Astrocyte (in vitro differentiated cells and primary cell): Measurements from ENCODE around the gene TBL1XR1. TPM values are rescaled to one million over a fixed set of nuclear protein-coding genes. Genes with fewer than 3 reads are reported as not detected.
A peak's percentile ranks its signal among the peaks of the same experiment; 100 is the strongest.

Source experiments
- DNase-seq: peaks from one replicate; pipeline ENCODE4 v3.0.0-alpha.2; 2010; ENCODE audit warnings: low read depth
- FAIRE-seq: peaks from 2 replicates; lab custom pipeline; 2011; peaks lifted over from hg19 to GRCh38; lab: Jason Lieb, UNC
- H2AFZ ChIP-seq: 2 replicates; pipeline ENCODE4 v1.6.0; 2012; ENCODE audit warnings: low read depth, low read length, inconsistent platforms
- H3K27ac ChIP-seq: 2 replicates; pipeline ENCODE4 v1.5.1; 2011; ENCODE audit warnings: low read depth, low read length, inconsistent platforms
- H3K27me3 ChIP-seq: 2 replicates; pipeline ENCODE4 v1.6.0; 2011; ENCODE audit warnings: low read length, inconsistent platforms; ENCODE audit not compliant: insufficient read depth
- H3K36me3 ChIP-seq: 2 replicates; pipeline ENCODE4 v1.5.1; 2011; ENCODE audit warnings: low read length, inconsistent platforms; ENCODE audit not compliant: insufficient read depth
- H3K4me1 ChIP-seq: 2 replicates; pipeline ENCODE4 v1.5.1; 2011; ENCODE audit warnings: low read length, inconsistent platforms; ENCODE audit not compliant: insufficient read depth
- H3K4me2 ChIP-seq: 2 replicates; pipeline ENCODE4 v1.6.0; 2012; ENCODE audit warnings: low read length, inconsistent platforms
- H3K4me3 ChIP-seq: 2 replicates; pipeline ENCODE4 v1.5.1; 2011; ENCODE audit warnings: low read depth, mild to moderate bottlenecking, low read length, inconsistent platforms; ENCODE audit not compliant: insufficient read depth
- H3K79me2 ChIP-seq: 2 replicates; pipeline ENCODE4 v1.6.0; 2012; ENCODE audit warnings: mild to moderate bottlenecking, low read length, inconsistent platforms; ENCODE audit not compliant: insufficient read depth
- H3K9ac ChIP-seq: 2 replicates; pipeline ENCODE4 v1.6.0; 2012; ENCODE audit warnings: mild to moderate bottlenecking, low read length, inconsistent platforms
- H3K9me3 ChIP-seq: 2 replicates; pipeline ENCODE4 v1.5.1; 2012; ENCODE audit warnings: low read depth, mild to moderate bottlenecking, low read length, inconsistent platforms; ENCODE audit not compliant: insufficient read depth
- H4K20me1 ChIP-seq: 2 replicates; pipeline ENCODE4 v1.6.0; 2012; ENCODE audit warnings: low read length, inconsistent platforms; ENCODE audit not compliant: insufficient read depth
- H3K27ac Mint-ChIP-seq: one replicate; pipeline ENCODE4 v1.8.0; 2021; ENCODE audit warnings: mild to moderate bottlenecking, mixed read lengths; ENCODE audit not compliant: unreplicated experiment
- H3K27me3 Mint-ChIP-seq: one replicate; pipeline ENCODE4 v1.8.0; 2021; ENCODE audit warnings: low read depth, mixed read lengths; ENCODE audit not compliant: unreplicated experiment
- H3K36me3 Mint-ChIP-seq: one replicate; pipeline ENCODE4 v1.8.0; 2021; ENCODE audit warnings: low read depth, mixed read lengths; ENCODE audit not compliant: unreplicated experiment
- H3K4me1 Mint-ChIP-seq: one replicate; pipeline ENCODE4 v1.8.0; 2021; ENCODE audit warnings: low read depth, mixed read lengths; ENCODE audit not compliant: unreplicated experiment
- H3K4me3 Mint-ChIP-seq: one replicate; pipeline ENCODE4 v1.8.0; 2021; ENCODE audit warnings: mild to moderate bottlenecking, moderate library complexity, mixed read lengths; ENCODE audit not compliant: unreplicated experiment
- H3K9me3 Mint-ChIP-seq: one replicate; pipeline ENCODE4 v1.8.0; 2021; ENCODE audit warnings: mild to moderate bottlenecking, mixed read lengths; ENCODE audit not compliant: unreplicated experiment
- EZH2 ChIP-seq: IDR thresholded peaks from 2 replicates; pipeline ENCODE4 v1.6.1; 2012; ENCODE audit warnings: mild to moderate bottlenecking, low read length, inconsistent platforms; ENCODE audit not compliant: insufficient read depth
- total RNA-seq: library from RNA; stranded (reverse); gene quantifications from 2 replicates; pipeline ENCODE4 v1.2.1, GENCODE V29; 2021
- TF ChIP-seq, protein P1 (sequence below): IDR thresholded peaks from 2 replicates; pipeline ENCODE4 v1.5.1; 2011; ENCODE audit warnings: low read depth, mild to moderate bottlenecking, inconsistent platforms, low read length, moderate library complexity; ENCODE audit not compliant: insufficient read depth

TBL1XR1 gene
- total RNA-seq, 1 donor from 2014 or later: 140 TPM

DNA sequence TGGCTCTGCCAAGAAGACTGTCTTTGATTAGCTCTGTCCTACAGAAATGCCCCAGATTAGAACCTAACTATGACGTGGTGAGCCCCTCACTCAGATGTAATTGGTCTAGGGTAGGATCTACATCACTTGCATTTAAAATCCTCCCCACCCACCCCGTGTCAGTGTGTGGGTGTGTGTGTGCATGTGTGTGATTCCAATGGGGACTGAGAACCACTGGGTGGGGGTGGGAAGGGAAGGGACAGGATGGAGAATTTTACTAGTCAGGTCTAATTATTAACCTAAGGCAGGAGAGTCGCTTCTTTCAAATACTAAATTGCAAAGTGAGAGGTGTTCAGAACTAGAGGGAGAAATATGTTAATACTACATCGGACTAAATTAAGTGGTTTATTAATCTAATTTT is 91.7 kb downstream of the TBL1XR1 start:
- Mint-ChIP-seq H3K9me3 (no peaks in the 10 kb centered on the region), H3K27ac (no peak overlapping the region), H3K4me3 (no peak overlapping the region), H3K27me3 (no peaks in the 10 kb centered on the region), H3K36me3 (no peaks in the 10 kb centered on the region), H3K4me1 (peaks cover 58% of the 10 kb centered on the region)
- peaks cover 99% of the 10 kb centered on the region for H3K79me2 ChIP-seq
- no peaks in the 10 kb centered on the region for H3K9me3 ChIP-seq
- H3K9ac ChIP-seq: no peak overlapping the region
- DNase-seq (no peak), FAIRE-seq (no peak)
- H2AFZ ChIP-seq: no peak overlapping the region
- peaks cover 91% of the 10 kb centered on the region for H4K20me1 ChIP-seq
- no peak overlapping the region for H3K4me2 ChIP-seq
- H3K27ac ChIP-seq: no peak overlapping the region
- H3K4me3 ChIP-seq: no peak overlapping the region
- H3K4me1 ChIP-seq: peaks cover 7% of the 10 kb centered on the region
- TF ChIP-seq EZH2: no peak
- TF ChIP-seq, protein P1, sequence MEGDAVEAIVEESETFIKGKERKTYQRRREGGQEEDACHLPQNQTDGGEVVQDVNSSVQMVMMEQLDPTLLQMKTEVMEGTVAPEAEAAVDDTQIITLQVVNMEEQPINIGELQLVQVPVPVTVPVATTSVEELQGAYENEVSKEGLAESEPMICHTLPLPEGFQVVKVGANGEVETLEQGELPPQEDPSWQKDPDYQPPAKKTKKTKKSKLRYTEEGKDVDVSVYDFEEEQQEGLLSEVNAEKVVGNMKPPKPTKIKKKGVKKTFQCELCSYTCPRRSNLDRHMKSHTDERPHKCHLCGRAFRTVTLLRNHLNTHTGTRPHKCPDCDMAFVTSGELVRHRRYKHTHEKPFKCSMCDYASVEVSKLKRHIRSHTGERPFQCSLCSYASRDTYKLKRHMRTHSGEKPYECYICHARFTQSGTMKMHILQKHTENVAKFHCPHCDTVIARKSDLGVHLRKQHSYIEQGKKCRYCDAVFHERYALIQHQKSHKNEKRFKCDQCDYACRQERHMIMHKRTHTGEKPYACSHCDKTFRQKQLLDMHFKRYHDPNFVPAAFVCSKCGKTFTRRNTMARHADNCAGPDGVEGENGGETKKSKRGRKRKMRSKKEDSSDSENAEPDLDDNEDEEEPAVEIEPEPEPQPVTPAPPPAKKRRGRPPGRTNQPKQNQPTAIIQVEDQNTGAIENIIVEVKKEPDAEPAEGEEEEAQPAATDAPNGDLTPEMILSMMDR: no peak
- no peaks in the 10 kb centered on the region for H3K27me3 ChIP-seq
- no peaks in the 10 kb centered on the region for H3K36me3 ChIP-seq

DNA sequence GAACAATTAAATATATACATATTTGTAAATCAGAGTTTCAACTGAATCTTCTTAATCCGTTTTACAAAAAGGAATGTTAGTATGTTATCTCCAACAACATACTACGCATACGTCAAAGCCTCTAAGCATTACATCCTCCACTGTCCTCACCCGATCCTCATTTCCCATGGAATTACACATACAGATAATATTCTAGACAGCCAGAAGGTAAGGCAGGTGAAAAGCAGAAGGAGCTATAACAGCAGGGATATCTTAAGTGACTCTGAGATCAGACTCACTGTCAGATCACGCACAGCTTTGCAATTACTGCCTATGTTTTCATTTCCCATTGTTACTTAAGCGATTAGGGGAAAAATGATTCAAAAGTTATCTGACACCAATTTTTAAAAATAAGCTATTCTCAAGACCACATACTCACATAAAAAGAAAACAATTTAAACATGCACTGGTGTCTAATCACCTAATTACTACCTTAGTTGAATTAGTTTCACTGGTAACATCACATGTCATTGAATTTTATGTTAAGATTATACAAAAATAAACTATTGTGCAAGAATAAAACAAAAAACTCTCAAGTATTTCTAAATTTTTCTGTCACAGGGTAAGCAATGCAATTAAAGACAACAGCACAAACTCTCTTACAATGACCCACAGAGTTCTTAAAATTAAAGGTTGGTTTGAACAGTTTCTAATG is 92.8 kb downstream of the TBL1XR1 start:
- Mint-ChIP-seq H3K4me1 (peaks cover 46% of the 10 kb centered on the region), H3K27me3 (no peaks in the 10 kb centered on the region), H3K27ac (peak overlapping the region; percentile 64), H3K36me3 (no peaks in the 10 kb centered on the region), H3K4me3 (no peak overlapping the region), H3K9me3 (no peaks in the 10 kb centered on the region)
- H3K36me3 ChIP-seq: no peaks in the 10 kb centered on the region
- no peak for TF ChIP-seq EZH2
- TF ChIP-seq, protein P1: no peak
- DNase-seq: no peak
- H3K9ac ChIP-seq: no peak overlapping the region
- no peak overlapping the region for H3K4me3 ChIP-seq
- no peak for FAIRE-seq
- H3K4me1 ChIP-seq: peaks cover 7% of the 10 kb centered on the region
- no peak overlapping the region for H2AFZ ChIP-seq
- peaks cover 90% of the 10 kb centered on the region for H4K20me1 ChIP-seq
- no peaks in the 10 kb centered on the region for H3K9me3 ChIP-seq
- H3K27me3 ChIP-seq: no peaks in the 10 kb centered on the region
- no peak overlapping the region for H3K4me2 ChIP-seq
- peaks cover 99% of the 10 kb centered on the region for H3K79me2 ChIP-seq
- H3K27ac ChIP-seq: no peak overlapping the region

- Histone ChIP-seq H3K27me3 (no peaks in the 10 kb centered on the region), H3K4me1 (peaks cover 7% of the 10 kb centered on the region), H4K20me1 (peaks cover 92% of the 10 kb centered on the region), H3K79me2 (peaks cover 98% of the 10 kb centered on the region), H3K4me2 (peak overlapping the region; percentile 12), H3K27ac (peak overlapping the region; percentile 22), H3K9me3 (no peaks in the 10 kb centered on the region), H3K4me3 (no peak overlapping the region), H3K36me3 (no peaks in the 10 kb centered on the region), H2AFZ (no peak overlapping the region), H3K9ac (no peak overlapping the region)
- Mint-ChIP-seq H3K36me3 (no peaks in the 10 kb centered on the region), H3K4me3 (no peak overlapping the region), H3K27ac (peak overlapping the region; percentile 37), H3K9me3 (no peaks in the 10 kb centered on the region), H3K4me1 (peaks cover 38% of the 10 kb centered on the region), H3K27me3 (no peaks in the 10 kb centered on the region)
- peak; percentile 85 for DNase-seq
- FAIRE-seq: no peak
- TF ChIP-seq, protein P1: no peak
Measured at GRCh38 chr3:177102553-177102952, 94.7 kb downstream of the TBL1XR1 start.
